ENCODE results near the gene LCP2.

GRCh38 chr5:170251462-170251861 is 46.1 kb downstream of the LCP2 start:
- TF ChIP-seq CTCF (IDR thresholded peaks at IDR 0.05; ENCODE audit: low read depth, low read length) (no peak), EZH2phosphoT487 (IDR thresholded peaks at IDR 0.05; ENCODE audit: low read depth) (no peak)
